Upper lobe of right lung (tissue), 1 donor: ENCODE results near the gene RYR1. TPM values are rescaled to one million over a fixed set of nuclear protein-coding genes. Genes with fewer than 3 reads are reported as not detected.
A peak's percentile ranks its signal among the peaks of the same experiment; 100 is the strongest.

Source experiments
- ATAC-seq: fragments of 200-7000 bp; cut with Tn5 transposase; one replicate; pipeline ENCODE4 v1.9.1; 2020; ENCODE audit warnings: mild to moderate bottlenecking, moderate library complexity
- DNase-seq: peaks from one replicate; pipeline ENCODE4 v3.0.0-alpha.2; 2020
- H3K27ac ChIP-seq: fragments of 200-600 bp; one replicate; pipeline ENCODE4 v1.8.0; 2022
- H3K27me3 ChIP-seq: fragments of 200-600 bp; one replicate; pipeline ENCODE4 v1.8.0; 2022; ENCODE audit warnings: mild to moderate bottlenecking
- H3K36me3 ChIP-seq: fragments of 200-600 bp; one replicate; pipeline ENCODE4 v1.8.0; 2022
- H3K4me1 ChIP-seq: fragments of 200-600 bp; one replicate; pipeline ENCODE4 v1.8.0; 2022
- H3K4me3 ChIP-seq: fragments of 200-600 bp; one replicate; pipeline ENCODE4 v1.8.0; 2022; ENCODE audit warnings: mild to moderate bottlenecking
- H3K9me3 ChIP-seq: fragments of 200-600 bp; one replicate; pipeline ENCODE4 v1.8.0; 2022
- CTCF ChIP-seq: fragments of 200-600 bp; IDR thresholded peaks from one replicate; pipeline ENCODE4 v1.8.0; 2022; ENCODE audit warnings: antibody characterized with exemption
- intact Hi-C: fragments of 100-400 bp; cut with DNase I; formaldehyde crosslinking; loops from one replicate; pipeline ENCODE4 v1.11.0; 2022
- total RNA-seq: library from RNA; stranded (reverse); fragmentation: NEBNext Ultra II Directional; extraction: Animal tissue kit (Norgen Biotek cat#: 25700); gene quantifications from one replicate; pipeline ENCODE4 v1.2.1, GENCODE V29; 2021
- donor health status: DM: no; HTN: yes; CAD: no; lungs with severe emphysema.

RYR1 gene
- total RNA-seq, 1 donor from 2014 or later, result 6.5 TPM

GRCh38 chr19:38478273-38478971 is 44.9 kb downstream of the RYR1 start:
- H3K9me3 ChIP-seq, result no peaks in the 10 kb centered on the region
- no peaks in the 10 kb centered on the region for H3K36me3 ChIP-seq
- intact Hi-C loops, result no loop called here
- ATAC-seq (no peak), DNase-seq (no peak)
- TF ChIP-seq CTCF, result no peak
- no peak overlapping the region for H3K4me3 ChIP-seq
- H3K4me1 ChIP-seq, result no peaks in the 10 kb centered on the region
- no peak overlapping the region for H3K27ac ChIP-seq
- no peaks in the 10 kb centered on the region for H3K27me3 ChIP-seq

GRCh38 chr19:38482496-38482895 is 49.0 kb downstream of the RYR1 start:
- no peaks in the 10 kb centered on the region for H3K36me3 ChIP-seq
- ATAC-seq (no peak), DNase-seq (no peak)
- no peak overlapping the region for H3K4me3 ChIP-seq
- intact Hi-C loops, result no loop called here
- H3K27ac ChIP-seq, result no peak overlapping the region
- H3K9me3 ChIP-seq, result no peaks in the 10 kb centered on the region
- TF ChIP-seq CTCF, result no peak
- no peaks in the 10 kb centered on the region for H3K27me3 ChIP-seq
- no peaks in the 10 kb centered on the region for H3K4me1 ChIP-seq

GRCh38 chr19:38483016-38483630 is 49.6 kb downstream of the RYR1 start:
- no peaks in the 10 kb centered on the region for H3K27me3 ChIP-seq
- intact Hi-C loops, result no loop called here

GRCh38 chr19:38484747-38485146 is 51.3 kb downstream of the RYR1 start:
- Histone ChIP-seq H3K9me3 (no peaks in the 10 kb centered on the region), H3K36me3 (no peaks in the 10 kb centered on the region), H3K27ac (no peak overlapping the region), H3K27me3 (no peaks in the 10 kb centered on the region), H3K4me3 (no peak overlapping the region), H3K4me1 (no peaks in the 10 kb centered on the region)
- ATAC-seq, result no peak
- intact Hi-C loops, result no loop called here
- no peak for DNase-seq
- no peak for TF ChIP-seq CTCF

More at GRCh38 chr19:38483016-38483630, 49.6 kb downstream of the RYR1 start:
- H3K27ac ChIP-seq, result no peak overlapping the region
- no peaks in the 10 kb centered on the region for H3K36me3 ChIP-seq
- TF ChIP-seq CTCF, result no peak
- no peak overlapping the region for H3K4me3 ChIP-seq
- H3K9me3 ChIP-seq, result no peaks in the 10 kb centered on the region
- no peaks in the 10 kb centered on the region for H3K4me1 ChIP-seq
- DNase-seq (no peak), ATAC-seq (peak; percentile 16)

- ATAC-seq (peak; percentile 12), DNase-seq (no peak)
- no peaks in the 10 kb centered on the region for H3K27me3 ChIP-seq
- H3K36me3 ChIP-seq, result no peaks in the 10 kb centered on the region
- H3K4me1 ChIP-seq, result no peaks in the 10 kb centered on the region
- H3K27ac ChIP-seq, result no peak overlapping the region
- H3K9me3 ChIP-seq, result no peaks in the 10 kb centered on the region
- no peak for TF ChIP-seq CTCF
- intact Hi-C loops, result no loop called here
- H3K4me3 ChIP-seq, result no peak overlapping the region
Observed at GRCh38 chr19:38485541-38486285, 52.2 kb downstream of the RYR1 start.
